Articular chondrocyte of knee joint (primary cell): ENCODE data around the gene HIRIP3. TPM values are rescaled to one million over a fixed set of nuclear protein-coding genes. Genes with fewer than 3 reads are reported as not detected.

ENCODE experiments used
- total RNA-seq: library from RNA; depleted of rRNA; stranded (reverse); fragments of >200 nt; gene quantifications from 2 replicates; pipeline ENCODE4 v1.2.3, GENCODE V29; 2012

Gene HIRIP3, protein sequence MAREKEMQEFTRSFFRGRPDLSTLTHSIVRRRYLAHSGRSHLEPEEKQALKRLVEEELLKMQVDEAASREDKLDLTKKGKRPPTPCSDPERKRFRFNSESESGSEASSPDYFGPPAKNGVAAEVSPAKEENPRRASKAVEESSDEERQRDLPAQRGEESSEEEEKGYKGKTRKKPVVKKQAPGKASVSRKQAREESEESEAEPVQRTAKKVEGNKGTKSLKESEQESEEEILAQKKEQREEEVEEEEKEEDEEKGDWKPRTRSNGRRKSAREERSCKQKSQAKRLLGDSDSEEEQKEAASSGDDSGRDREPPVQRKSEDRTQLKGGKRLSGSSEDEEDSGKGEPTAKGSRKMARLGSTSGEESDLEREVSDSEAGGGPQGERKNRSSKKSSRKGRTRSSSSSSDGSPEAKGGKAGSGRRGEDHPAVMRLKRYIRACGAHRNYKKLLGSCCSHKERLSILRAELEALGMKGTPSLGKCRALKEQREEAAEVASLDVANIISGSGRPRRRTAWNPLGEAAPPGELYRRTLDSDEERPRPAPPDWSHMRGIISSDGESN
- 4.1 and 5.4 TPM in 2 replicates for total RNA-seq

DNA sequence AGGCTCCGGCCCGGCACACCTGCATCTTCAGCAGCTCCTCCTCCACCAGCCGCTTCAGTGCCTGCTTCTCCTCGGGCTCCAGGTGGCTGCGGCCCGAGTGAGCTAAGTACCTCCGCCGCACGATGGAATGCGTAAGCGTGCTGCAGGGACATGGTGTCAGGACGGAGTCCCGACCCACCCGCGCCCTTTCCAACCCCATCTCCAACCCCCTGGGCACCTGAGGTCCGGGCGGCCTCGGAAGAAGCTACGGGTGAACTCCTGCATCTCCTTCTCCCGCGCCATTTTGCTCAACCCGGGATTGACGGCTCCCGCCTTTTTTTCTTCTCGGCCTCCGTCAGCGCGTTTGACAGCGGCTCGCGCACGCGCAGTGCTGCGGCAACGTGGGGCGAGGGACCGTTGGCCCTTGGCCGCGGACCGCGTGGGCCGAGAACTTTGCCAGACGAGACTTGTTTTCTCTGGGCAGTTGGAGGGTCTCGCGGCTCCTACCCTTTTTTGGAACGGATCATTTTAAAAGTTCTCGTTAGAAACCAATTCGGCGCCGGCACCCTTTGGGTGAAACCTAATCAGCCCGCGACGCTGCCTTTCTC, at the start of gene HIRIP3:
Gene HIRIP3 (minus strand): TSS at position 294 of the 587 bp plus-strand sequence. CDS start 12 bp downstream, at position 282.

DNA sequence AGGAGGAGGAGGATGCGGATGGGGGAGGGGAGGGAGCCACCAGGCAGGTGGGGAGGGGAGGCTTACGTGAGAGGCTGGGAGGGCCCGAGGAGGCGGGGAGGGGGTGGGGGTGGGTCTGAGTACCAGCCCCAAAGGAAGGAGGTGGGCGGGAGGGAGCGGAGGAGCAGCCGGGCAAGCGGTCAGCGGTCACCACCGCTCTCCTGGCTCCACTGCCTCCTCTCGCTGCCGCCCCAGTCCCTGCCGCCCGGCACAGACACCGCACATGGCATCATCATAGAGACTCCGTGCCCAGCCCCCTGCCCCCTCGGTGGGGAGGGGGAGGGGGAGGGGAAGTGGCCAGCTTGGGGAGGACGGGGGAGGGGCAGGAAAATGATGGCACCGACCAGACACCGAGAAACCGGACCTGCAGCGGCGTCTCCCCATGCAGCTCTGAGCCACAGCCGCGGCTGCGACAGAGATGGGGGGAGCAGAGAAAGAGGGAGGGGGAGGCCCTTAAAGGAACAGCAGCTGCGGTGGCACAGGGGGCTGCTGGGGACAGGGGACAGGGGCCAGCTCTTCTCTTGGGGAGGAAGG, 35.5 kb upstream of the HIRIP3 start, which contains the start of gene TLCD3B:
Gene TLCD3B (minus strand): TSS at position 431 of the 573 bp plus-strand sequence. CDS start 744 bp downstream, outside the sequence.

DNA sequence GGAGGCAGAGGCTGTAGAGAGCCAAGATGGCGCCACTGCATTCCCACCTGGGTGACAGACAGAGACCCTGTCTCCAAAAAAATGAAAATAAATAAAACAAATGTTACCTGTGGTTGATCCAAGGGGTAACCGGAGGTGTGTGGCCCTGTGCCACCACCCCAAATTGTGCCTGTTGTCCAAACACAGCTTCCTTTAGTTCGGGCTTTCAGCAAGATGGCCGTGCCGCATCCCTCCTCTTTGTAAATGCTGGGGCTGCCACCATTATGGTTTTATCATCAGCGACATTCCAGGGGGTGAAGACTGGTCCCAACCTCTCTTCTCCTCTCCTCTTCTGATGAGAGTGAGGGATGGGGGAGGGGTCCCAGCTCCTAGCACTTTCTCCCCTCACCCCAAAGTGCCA, 27.5 kb upstream of the HIRIP3 start, which contains the start of gene C16orf92:
Gene C16orf92 (plus strand): TSS at position 312 of the 400 bp plus-strand sequence. CDS start 143 bp downstream, outside the sequence.

DNA sequence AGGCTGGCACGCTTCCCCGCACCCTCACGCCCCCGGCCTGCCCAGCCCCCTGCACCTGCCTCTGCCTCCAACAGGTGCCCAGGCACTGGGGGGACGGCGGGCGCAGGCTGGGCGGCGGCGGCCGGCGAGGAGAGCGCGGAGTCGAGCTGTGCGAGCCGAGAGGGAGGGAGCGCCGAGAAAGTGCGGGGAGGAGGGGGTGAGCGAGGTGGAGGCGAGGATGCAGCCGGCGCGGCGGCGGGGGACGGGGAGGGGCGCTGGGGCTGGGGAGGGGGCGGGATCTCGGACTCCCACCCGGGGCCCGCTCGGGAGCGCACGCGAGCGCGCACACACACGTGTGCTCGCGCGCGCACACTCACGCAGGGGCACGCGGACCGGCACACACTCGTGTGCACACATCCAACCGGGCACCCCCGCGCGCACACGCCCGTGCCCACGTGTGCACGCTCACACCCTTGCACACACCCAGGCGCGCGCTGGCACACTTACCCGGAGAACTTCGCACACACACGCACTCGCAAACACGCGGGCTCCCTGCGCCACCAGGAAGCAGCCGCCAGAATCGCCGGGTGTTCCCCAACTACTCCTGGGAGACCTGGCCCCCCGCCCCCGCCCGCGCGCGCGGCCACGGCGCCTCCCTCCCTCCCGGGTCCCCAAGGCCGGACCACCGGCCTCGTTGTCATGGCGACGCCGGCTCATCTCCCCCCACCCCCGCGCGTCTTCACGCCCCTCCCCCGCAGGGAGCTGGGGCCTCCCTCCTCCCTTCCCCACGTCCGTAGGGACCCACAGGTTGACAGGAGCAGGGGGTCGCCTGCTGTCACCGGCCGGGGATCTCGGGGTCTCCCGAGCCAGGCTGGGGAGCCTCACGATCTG, 15.7 kb upstream of the HIRIP3 start, which contains the start of gene DOC2A:
Gene DOC2A (minus strand): TSS at position 184 of the 870 bp plus-strand sequence. CDS start 805 bp downstream, outside the sequence.

DNA sequence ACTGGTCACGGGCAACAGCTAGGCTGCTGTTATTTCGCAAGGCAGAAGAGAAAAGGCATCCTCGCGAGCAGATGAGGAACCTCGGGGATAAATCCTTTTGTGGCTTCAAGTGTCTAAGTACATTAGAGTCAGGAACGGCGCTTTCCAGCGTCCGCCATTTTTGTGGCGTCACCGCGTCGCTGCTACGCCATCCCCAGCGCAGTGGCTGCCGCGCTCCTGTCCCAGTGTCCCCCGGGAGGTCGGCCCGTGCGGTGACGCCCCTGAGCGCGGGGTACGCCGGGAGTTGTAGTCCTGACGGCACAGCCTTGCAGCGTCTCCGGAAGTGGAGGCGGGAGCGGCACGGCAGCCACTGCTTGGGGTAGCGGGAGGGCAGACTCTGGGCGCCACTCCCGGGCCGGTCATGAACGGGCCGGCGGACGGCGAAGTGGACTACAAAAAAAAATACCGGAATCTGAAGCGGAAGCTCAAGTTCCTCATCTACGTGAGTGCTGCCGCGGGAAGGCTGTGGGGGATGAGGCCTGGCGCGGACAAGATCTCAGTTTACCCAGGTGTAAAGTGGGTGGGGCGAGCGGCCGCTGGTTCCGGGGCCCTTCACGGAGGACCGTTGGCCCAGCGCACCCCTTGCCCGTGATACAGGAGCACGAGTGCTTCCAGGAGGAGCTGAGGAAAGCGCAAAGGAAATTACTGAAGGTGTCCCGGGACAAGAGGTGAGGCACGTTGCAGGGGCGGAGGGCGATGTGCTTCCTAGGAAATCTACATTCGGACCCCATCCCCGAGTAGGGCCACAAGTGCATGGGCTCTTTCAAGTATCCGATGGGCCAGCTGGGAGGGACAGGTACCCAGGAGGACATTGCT, 721 bp upstream of the HIRIP3 start, which contains the start of gene INO80E:
Gene INO80E (plus strand): TSS at position 331 of the 855 bp plus-strand sequence. CDS start 70 bp downstream, at position 401.

DNA sequence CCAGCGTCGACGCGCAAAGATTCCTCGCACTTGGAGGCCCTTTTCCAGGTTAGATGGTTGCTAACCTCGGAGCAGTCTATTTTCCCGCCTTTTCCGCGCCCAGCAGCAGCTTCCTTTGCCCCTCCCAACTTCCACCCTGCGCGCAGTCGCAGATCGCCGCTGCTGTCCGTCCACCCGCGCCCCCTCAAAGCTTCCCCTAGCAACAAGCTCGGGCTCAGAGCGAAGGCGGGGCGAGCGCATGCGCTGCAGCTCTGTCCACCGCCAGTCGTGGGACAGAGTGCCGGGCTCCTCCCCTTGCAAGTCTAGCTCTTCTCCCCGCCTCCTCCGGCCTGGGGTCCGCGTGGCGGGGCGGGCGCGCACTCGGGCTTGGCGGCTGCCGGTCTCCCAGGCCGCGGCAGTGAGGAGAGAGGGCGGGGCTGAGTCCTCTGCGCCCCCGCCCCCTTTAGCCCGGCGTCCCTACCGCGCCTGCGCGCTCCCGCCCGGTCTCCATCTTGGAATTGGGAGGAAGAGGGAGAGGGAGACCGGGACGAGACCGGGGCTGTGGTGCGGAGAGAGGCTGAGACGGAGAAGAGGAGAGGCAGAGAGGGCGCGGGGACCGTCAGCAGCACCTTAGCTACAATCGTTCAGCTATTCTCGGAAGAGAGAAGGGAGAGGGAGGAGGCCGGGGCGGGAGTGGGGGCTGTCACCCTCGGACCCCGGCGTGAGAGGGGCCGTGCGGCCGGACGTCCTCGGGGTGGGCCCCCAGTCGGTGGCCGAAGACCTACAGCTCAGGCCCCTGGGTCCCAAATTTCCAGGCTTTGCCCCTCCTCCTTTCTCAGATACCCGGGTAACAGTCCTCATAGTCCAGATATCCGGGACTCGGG, 21.8 kb downstream of the HIRIP3 start, which contains the start of gene TAOK2:
Gene TAOK2 (plus strand): TSS at position 485 of the 863 bp plus-strand sequence. CDS start 3,905 bp downstream, outside the sequence.

DNA sequence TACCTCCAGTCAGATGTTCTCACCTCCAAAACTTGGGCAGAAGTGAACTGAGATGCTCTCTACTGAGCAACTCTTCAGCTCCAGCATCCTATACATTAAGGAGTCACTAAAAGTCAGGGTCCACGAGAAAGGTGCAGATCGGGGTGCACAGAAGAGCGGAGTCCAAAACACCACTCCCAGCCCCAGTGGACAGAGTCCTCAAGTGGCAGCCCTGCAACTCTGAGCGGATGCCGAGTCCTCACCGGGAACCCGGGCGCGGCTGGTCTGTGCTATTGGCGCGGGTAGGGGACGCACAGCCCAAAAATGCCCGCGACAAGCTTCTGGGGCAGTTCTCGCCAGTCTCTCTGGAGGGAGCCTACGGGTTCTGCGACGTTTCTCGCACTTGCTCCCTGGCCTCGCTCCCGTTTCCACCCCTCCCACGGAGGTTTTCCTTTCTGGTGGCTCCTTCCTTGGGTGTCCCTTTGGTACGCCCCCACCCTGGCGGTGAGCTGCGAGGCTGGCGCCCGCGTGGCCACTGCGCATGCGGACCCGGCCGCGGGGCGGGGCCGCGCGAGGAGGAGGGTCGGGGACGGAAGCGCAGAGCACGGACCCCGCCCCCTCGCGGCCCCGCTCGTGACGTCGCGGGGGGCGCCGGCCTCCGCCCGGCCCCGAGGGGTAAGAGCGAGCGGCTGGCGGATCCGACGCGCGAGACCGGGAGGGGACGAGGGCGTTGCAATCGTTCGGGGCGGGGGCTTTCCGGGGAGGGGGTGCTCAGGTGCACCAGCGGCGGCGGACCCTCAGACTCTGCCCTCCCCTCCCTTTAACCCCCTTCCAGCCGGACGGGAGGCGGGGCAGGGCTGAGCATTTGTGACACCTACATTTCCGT, 33.7 kb downstream of the HIRIP3 start, which contains the start of gene TMEM219:
Gene TMEM219 (plus strand): TSS at position 601 of the 865 bp plus-strand sequence. CDS start 1,065 bp downstream, outside the sequence.

Other genes with a start within 250 kb of the HIRIP3 start
- gene C16orf54, start 249.6 kb downstream of the HIRIP3 start, total RNA-seq = not detected in 2 replicates
- gene ZG16, start 217.4 kb downstream of the HIRIP3 start, total RNA-seq = not detected in 2 replicates
- gene KIF22, start 204.9 kb downstream of the HIRIP3 start, total RNA-seq = 14.9 and 21.0 TPM in 2 replicates
- gene MAZ, start 189.1 kb downstream of the HIRIP3 start, total RNA-seq = 139 and 158 TPM in 2 replicates
- gene PRRT2, start 183.4 kb downstream of the HIRIP3 start, total RNA-seq = 2.4 and 3.5 TPM in 2 replicates
- 13.7 and 18.3 TPM in 2 replicates for gene PAGR1, start 179.5 kb downstream of the HIRIP3 start, total RNA-seq
- gene MVP, start 175.2 kb downstream of the HIRIP3 start, total RNA-seq = 249 and 324 TPM in 2 replicates
- gene CDIPT, start 132.4 kb downstream of the HIRIP3 start, total RNA-seq = 81.8 and 83.9 TPM in 2 replicates
- gene SEZ6L2, start 96.1 kb downstream of the HIRIP3 start, total RNA-seq = 1.8 and 2.6 TPM in 2 replicates
- gene ASPHD1, start 95.1 kb downstream of the HIRIP3 start, total RNA-seq = 3.1 and 4.8 TPM in 2 replicates
- 11.3 and 12.0 TPM in 2 replicates for gene KCTD13, start 69.4 kb downstream of the HIRIP3 start, total RNA-seq
- gene TMEM219, start 33.5 kb downstream of the HIRIP3 start, total RNA-seq = 74.1 and 77.0 TPM in 2 replicates
- gene TAOK2, start 21.7 kb downstream of the HIRIP3 start, total RNA-seq = 32.4 and 35.7 TPM in 2 replicates
- gene INO80E, start 624 bp upstream of the HIRIP3 start, total RNA-seq = 26.7 and 26.9 TPM in 2 replicates
- gene DOC2A, start 15.4 kb upstream of the HIRIP3 start, total RNA-seq = under 0.01 and 0.13 TPM in 2 replicates
- not detected in 2 replicates for gene C16orf92, start 27.6 kb upstream of the HIRIP3 start, total RNA-seq
- gene TLCD3B, start 35.7 kb upstream of the HIRIP3 start, total RNA-seq = 0.11 and 0.26 TPM in 2 replicates
- 828 and 846 TPM in 2 replicates for gene ALDOA, start 70.1 kb upstream of the HIRIP3 start, total RNA-seq
- 144 and 150 TPM in 2 replicates for gene PPP4C, start 80.4 kb upstream of the HIRIP3 start, total RNA-seq
- gene TBX6, start 96.3 kb upstream of the HIRIP3 start, total RNA-seq = 0.11 and 0.39 TPM in 2 replicates
- 18.7 and 24.6 TPM in 2 replicates for gene YPEL3, start 100.6 kb upstream of the HIRIP3 start, total RNA-seq
- 0.54 and 1.4 TPM in 2 replicates for gene GDPD3, start 117.9 kb upstream of the HIRIP3 start, total RNA-seq
- gene MAPK3, start 127.6 kb upstream of the HIRIP3 start, total RNA-seq = 63.0 and 74.6 TPM in 2 replicates
- 1.2 and 1.3 TPM in 2 replicates for gene CORO1A, start 188.0 kb upstream of the HIRIP3 start, total RNA-seq
- 25.1 and 63.9 TPM in 2 replicates for gene BOLA2B, start 198.0 kb upstream of the HIRIP3 start, total RNA-seq
- gene SLX1A, start 198.3 kb upstream of the HIRIP3 start, total RNA-seq = 11.6 and 14.0 TPM in 2 replicates
- gene SULT1A3, start 203.6 kb upstream of the HIRIP3 start, total RNA-seq = 2.8 and 3.1 TPM in 2 replicates